Measurements from ENCODE around the gene TMCC1.

- TF ChIP-seq CTCF (conservative IDR thresholded peaks at IDR 0.05; ENCODE audit: low read length), result no peak
- no peak for TF ChIP-seq EZH2phosphoT487 (IDR thresholded peaks at IDR 0.05; ENCODE audit: borderline replicate concordance)
Measured at GRCh38 chr3:129644836-129645235, 248.7 kb downstream of the TMCC1 start.
